ENCODE data around the gene FIS1. TPM values are rescaled to one million over a fixed set of nuclear protein-coding genes. Genes with fewer than 3 reads are reported as not detected.

The FIS1 gene
- total RNA-seq, 1 experiment from 2014 or later, result 104 TPM

DNA sequence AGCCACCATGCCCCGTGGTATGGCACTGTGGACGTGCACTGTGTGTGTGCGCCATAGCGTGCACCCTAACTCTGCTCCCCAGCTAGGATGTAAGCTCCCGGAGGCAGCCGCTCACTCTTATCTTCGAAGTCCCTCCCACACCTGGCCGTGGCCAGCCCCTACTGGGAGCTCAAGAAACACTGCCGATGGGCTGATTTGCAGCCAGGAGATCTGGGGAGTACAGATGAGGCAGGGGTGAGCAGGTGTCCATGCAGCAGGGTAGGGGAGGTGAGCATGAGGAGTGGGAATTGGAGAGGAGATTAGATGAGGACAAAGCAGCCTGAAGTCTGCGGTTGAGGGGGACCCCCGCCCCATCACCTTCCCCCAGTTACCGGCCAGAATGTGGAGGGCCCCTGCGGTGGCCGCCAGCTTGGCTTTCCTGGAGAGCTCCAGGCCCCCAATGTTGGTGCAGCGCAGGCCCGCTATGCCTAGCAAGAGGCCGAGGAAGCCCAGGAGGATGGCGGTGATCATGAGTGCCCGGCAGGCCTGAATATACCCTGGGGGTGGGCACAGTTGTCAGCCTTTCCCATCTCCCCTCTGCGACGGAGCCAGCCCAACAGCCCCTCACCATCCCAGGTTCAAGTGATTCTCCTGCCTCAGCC, 10.9 kb downstream of the FIS1 start:
- Histone ChIP-seq H3K36me3 (ENCODE audit: insufficient read depth, low read length) (no peaks in the 10 kb centered on the region), H3K9ac (ENCODE audit: low read length) (no peak overlapping the region), H3K4me1 (ENCODE audit: low read length) (no peaks in the 10 kb centered on the region), H3K79me2 (ENCODE audit: low read length) (no peaks in the 10 kb centered on the region), H3K4me3 (ENCODE audit: low read length) (no peak overlapping the region), H2AFZ (ENCODE audit: low read length) (no peak overlapping the region), H4K20me1 (ENCODE audit: insufficient read depth, low read depth, low read length) (no peaks in the 10 kb centered on the region), H3K27ac (ENCODE audit: low read length) (no peak overlapping the region), H3K4me2 (ENCODE audit: low read depth, low read length, poor library complexity, severe bottlenecking) (no peak overlapping the region), H3K9me2 (replicated peaks; ENCODE audit: insufficient read depth, low read length) (no peaks in the 10 kb centered on the region), H3K9me3 (ENCODE audit: low read length) (no peaks in the 10 kb centered on the region), H3K27me3 (ENCODE audit: low read length) (no peaks in the 10 kb centered on the region)
- DNase-seq, result no peak

DNA sequence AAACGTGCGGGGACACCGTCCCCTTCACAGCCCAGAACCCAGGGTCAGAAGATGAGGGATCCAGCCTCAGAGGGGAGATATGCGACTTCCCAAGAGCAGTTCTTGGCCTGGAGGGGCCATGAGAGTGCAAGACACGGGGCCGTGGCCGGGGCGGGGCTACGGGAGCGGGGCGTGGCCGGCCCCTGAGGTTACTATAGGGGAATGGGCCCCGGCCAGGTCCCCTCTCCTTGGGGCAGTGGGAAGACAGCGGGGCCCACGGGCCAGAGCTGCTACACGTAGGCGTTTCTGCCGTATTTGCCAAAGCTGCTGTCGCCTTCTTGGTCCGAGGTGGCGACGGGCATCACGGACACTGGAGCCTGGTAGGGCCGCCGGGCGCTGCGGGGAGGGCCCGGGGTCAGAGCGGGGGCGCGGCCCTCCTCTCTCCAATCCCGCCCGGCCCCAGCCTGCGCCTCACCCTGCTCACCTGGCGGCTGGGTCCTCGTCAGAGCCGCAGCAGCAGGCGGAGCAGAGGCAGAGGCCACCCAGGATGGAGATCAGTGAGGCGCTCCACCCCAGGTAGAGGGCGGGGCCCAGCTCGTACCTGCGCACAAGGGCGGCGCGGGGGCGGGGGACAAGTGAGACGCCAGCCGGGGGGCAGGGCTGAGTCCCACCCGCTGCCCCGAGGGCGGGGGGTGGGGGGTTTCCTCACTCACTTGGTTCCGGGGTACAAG, 12.6 kb downstream of the FIS1 start:
- Histone ChIP-seq H2AFZ (ENCODE audit: low read length) (no peak overlapping the region), H3K4me3 (ENCODE audit: low read length) (no peak overlapping the region), H3K36me3 (ENCODE audit: insufficient read depth, low read length) (no peaks in the 10 kb centered on the region), H3K4me2 (ENCODE audit: low read depth, low read length, poor library complexity, severe bottlenecking) (no peak overlapping the region), H3K79me2 (ENCODE audit: low read length) (no peaks in the 10 kb centered on the region), H3K4me1 (ENCODE audit: low read length) (peaks cover 5% of the 10 kb centered on the region), H3K27ac (ENCODE audit: low read length) (no peak overlapping the region), H4K20me1 (ENCODE audit: insufficient read depth, low read depth, low read length) (no peaks in the 10 kb centered on the region), H3K9ac (ENCODE audit: low read length) (no peak overlapping the region), H3K27me3 (ENCODE audit: low read length) (no peaks in the 10 kb centered on the region), H3K9me3 (ENCODE audit: low read length) (no peaks in the 10 kb centered on the region), H3K9me2 (replicated peaks; ENCODE audit: insufficient read depth, low read length) (no peaks in the 10 kb centered on the region)
- no peak for DNase-seq

DNA sequence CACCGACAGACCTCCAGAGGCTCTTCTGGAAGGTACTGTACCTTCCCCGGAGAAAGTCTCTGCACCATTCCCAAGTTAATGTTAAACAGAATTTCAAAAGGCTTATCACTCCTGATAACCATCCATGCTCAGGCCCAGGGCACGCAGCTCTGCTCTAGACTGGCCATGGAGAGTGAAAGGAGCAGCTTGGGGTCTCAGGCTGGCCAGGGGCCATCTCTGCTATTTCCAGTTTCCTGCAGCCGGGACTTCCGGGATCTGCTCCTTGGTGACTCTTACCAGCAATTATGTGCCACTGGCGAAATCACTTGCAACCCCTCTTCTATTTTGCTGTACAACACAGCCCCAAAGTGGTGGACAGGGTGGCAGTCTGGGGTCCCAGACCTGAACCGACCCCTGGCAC, 13.2 kb downstream of the FIS1 start:
- H3K4me3 ChIP-seq (ENCODE audit: low read length), result no peak overlapping the region
- H4K20me1 ChIP-seq (ENCODE audit: insufficient read depth, low read depth, low read length), result no peaks in the 10 kb centered on the region
- no peak overlapping the region for H3K9ac ChIP-seq (ENCODE audit: low read length)
- DNase-seq, result no peak
- no peaks in the 10 kb centered on the region for H3K9me3 ChIP-seq (ENCODE audit: low read length)
- H3K27me3 ChIP-seq (ENCODE audit: low read length), result no peaks in the 10 kb centered on the region
- H2AFZ ChIP-seq (ENCODE audit: low read length), result no peak overlapping the region
- no peaks in the 10 kb centered on the region for H3K36me3 ChIP-seq (ENCODE audit: insufficient read depth, low read length)
- peaks cover 5% of the 10 kb centered on the region for H3K4me1 ChIP-seq (ENCODE audit: low read length)
- H3K79me2 ChIP-seq (ENCODE audit: low read length), result no peaks in the 10 kb centered on the region
- H3K4me2 ChIP-seq (ENCODE audit: low read depth, low read length, poor library complexity, severe bottlenecking), result no peak overlapping the region
- H3K9me2 ChIP-seq (replicated peaks; ENCODE audit: insufficient read depth, low read length), result no peaks in the 10 kb centered on the region
- H3K27ac ChIP-seq (ENCODE audit: low read length), result no peak overlapping the region

DNA sequence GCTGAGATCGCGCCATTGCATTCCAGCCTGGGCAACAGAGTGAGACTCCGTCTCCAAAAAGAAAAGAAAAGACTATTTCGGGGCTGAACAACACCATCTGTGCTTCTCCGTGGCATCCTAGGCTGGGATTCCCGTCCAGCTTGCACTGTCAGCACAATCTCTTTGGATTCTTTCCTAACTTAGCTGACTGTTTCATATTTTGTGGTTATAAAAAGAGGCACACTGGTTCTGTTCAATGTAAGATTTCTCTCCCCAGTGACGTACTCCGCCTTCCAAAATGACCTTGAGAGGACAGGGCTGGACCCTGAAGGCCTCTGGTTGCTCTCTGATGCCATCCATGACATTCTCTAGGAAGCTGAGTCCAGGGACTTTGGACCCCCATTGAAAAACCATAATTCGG, 18.2 kb downstream of the FIS1 start:
- Histone ChIP-seq H3K79me2 (ENCODE audit: low read length) (0 out of 2 replicates have a peak, but pooled peaks cover 1% of the 10 kb centered on the region), H3K27me3 (ENCODE audit: low read length) (no peaks in the 10 kb centered on the region), H3K27ac (ENCODE audit: low read length) (no peak overlapping the region), H3K4me1 (ENCODE audit: low read length) (peaks cover 5% of the 10 kb centered on the region), H3K4me3 (ENCODE audit: low read length) (no peak overlapping the region), H3K4me2 (ENCODE audit: low read depth, low read length, poor library complexity, severe bottlenecking) (no peak overlapping the region), H4K20me1 (ENCODE audit: insufficient read depth, low read depth, low read length) (no peaks in the 10 kb centered on the region), H3K36me3 (ENCODE audit: insufficient read depth, low read length) (no peaks in the 10 kb centered on the region), H2AFZ (ENCODE audit: low read length) (no peak overlapping the region), H3K9ac (ENCODE audit: low read length) (no peak overlapping the region), H3K9me3 (ENCODE audit: low read length) (no peaks in the 10 kb centered on the region), H3K9me2 (replicated peaks; ENCODE audit: insufficient read depth, low read length) (no peaks in the 10 kb centered on the region)
- no peak for DNase-seq

DNA sequence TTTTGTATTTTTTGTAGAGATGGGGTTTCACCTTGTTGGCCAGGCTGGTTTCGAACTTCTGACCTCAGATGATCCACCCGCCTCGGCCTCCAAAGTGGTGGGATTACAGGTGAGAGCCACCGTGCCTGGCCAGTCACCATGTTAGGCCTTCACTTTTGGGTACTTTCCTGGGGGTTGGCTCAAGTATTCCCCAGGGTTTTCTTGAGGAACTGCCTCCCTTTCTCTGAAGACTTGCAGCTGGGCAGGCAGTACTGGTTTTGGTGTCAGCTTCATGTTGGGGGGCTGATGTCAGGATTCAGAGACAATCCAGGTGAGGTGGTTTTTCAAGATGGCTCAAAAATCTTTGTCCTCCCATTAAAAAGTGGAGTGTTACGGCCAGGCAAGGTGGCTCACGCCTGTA, 19.2 kb downstream of the FIS1 start:
- Histone ChIP-seq H3K4me3 (ENCODE audit: low read length) (no peak overlapping the region), H3K9ac (ENCODE audit: low read length) (no peak overlapping the region), H3K4me1 (ENCODE audit: low read length) (peaks cover 5% of the 10 kb centered on the region), H3K27me3 (ENCODE audit: low read length) (no peaks in the 10 kb centered on the region), H4K20me1 (ENCODE audit: insufficient read depth, low read depth, low read length) (no peaks in the 10 kb centered on the region), H3K36me3 (ENCODE audit: insufficient read depth, low read length) (no peaks in the 10 kb centered on the region), H3K79me2 (ENCODE audit: low read length) (peaks cover 12% of the 10 kb centered on the region), H3K9me2 (replicated peaks; ENCODE audit: insufficient read depth, low read length) (no peaks in the 10 kb centered on the region), H3K4me2 (ENCODE audit: low read depth, low read length, poor library complexity, severe bottlenecking) (no peak overlapping the region), H2AFZ (ENCODE audit: low read length) (no peak overlapping the region), H3K9me3 (ENCODE audit: low read length) (no peaks in the 10 kb centered on the region), H3K27ac (ENCODE audit: low read length) (no peak overlapping the region)
- DNase-seq, result no peak

DNA sequence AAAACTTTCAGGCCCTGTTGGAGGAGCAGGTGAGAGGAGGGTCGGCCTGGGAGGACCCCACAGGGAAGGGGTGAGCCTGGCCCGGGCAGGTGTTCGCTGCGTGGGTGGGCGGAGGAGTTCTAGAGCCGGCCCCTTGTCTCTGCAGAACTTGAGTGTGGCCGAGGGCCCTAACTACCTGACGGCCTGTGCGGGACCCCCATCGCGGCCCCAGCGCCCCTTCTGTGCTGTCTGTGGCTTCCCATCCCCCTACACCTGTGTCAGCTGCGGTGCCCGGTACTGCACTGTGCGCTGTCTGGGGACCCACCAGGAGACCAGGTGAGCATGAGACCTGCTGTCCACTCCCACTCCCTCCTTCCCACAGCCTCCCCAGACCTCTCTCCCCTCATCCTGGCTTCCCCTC, 21.4 kb downstream of the FIS1 start:
- Histone ChIP-seq H3K9ac (ENCODE audit: low read length) (no peak overlapping the region), H3K36me3 (ENCODE audit: insufficient read depth, low read length) (no peaks in the 10 kb centered on the region), H3K9me2 (replicated peaks; ENCODE audit: insufficient read depth, low read length) (no peaks in the 10 kb centered on the region), H3K79me2 (ENCODE audit: low read length) (peaks cover 33% of the 10 kb centered on the region), H4K20me1 (ENCODE audit: insufficient read depth, low read depth, low read length) (no peaks in the 10 kb centered on the region), H3K9me3 (ENCODE audit: low read length) (no peaks in the 10 kb centered on the region), H3K27ac (ENCODE audit: low read length) (no peak overlapping the region), H3K27me3 (ENCODE audit: low read length) (no peaks in the 10 kb centered on the region), H3K4me3 (ENCODE audit: low read length) (no peak overlapping the region), H3K4me1 (ENCODE audit: low read length) (peaks cover 14% of the 10 kb centered on the region), H3K4me2 (ENCODE audit: low read depth, low read length, poor library complexity, severe bottlenecking) (no peak overlapping the region), H2AFZ (ENCODE audit: low read length) (no peak overlapping the region)
- DNase-seq, result no peak

DNA sequence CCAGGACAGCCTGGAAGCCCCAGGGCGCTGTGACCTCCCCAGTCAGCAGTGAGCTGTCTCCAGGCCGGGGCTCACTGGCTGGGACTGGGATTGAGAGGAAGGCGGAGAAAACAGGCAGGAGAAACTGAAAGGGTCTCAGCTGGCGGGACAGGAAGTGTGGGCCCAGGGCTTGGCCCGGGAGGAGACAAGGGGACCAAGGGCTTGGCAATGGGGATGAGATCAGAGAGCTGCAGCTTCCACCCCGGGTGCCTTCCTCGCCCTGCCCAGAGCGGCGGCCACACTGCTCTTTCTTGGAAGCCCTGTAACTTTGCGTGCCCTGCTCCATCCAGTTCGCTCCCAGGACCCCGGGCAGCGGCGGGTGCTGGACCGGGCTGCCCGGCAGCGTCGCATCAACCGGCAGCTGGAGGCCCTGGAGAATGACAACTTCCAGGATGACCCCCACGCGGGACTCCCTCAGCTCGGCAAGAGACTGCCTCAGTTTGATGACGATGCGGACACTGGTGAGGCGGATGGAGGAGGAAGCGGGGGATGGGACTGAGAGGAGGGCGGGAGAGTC, 22.5 kb downstream of the FIS1 start:
- Histone ChIP-seq H3K27ac (ENCODE audit: low read length) (no peak overlapping the region), H3K4me3 (ENCODE audit: low read length) (no peak overlapping the region), H3K9me3 (ENCODE audit: low read length) (no peaks in the 10 kb centered on the region), H3K27me3 (ENCODE audit: low read length) (no peaks in the 10 kb centered on the region), H3K36me3 (ENCODE audit: insufficient read depth, low read length) (no peaks in the 10 kb centered on the region), H3K9me2 (replicated peaks; ENCODE audit: insufficient read depth, low read length) (no peaks in the 10 kb centered on the region), H4K20me1 (ENCODE audit: insufficient read depth, low read depth, low read length) (no peaks in the 10 kb centered on the region), H3K4me2 (ENCODE audit: low read depth, low read length, poor library complexity, severe bottlenecking) (no peak overlapping the region), H3K4me1 (ENCODE audit: low read length) (peaks cover 10% of the 10 kb centered on the region), H3K79me2 (ENCODE audit: low read length) (peaks cover 38% of the 10 kb centered on the region), H2AFZ (ENCODE audit: low read length) (no peak overlapping the region), H3K9ac (ENCODE audit: low read length) (no peak overlapping the region)
- no peak for DNase-seq

DNA sequence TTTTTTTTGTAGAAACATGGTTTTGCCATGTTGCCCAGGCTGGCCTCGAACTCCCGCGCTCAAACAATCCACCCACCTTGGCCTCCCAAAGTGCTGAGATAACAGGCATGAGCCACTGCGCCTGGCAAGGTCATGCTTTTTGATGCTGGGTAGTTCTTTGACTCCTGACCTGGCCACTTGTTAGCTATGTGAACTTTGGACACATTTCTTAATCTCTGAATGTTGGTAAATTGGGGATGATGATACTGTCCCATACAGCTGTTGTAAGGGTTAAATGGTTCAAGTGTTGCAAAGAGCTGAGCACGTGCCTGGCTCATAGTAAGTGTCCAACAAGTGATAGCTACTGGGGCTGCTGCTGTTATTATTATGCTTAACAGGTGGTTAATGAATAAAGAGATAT, 24.6 kb downstream of the FIS1 start:
- Histone ChIP-seq H3K79me2 (ENCODE audit: low read length) (peaks cover 54% of the 10 kb centered on the region), H3K4me1 (ENCODE audit: low read length) (peaks cover 21% of the 10 kb centered on the region), H2AFZ (ENCODE audit: low read length) (no peak overlapping the region), H4K20me1 (ENCODE audit: insufficient read depth, low read depth, low read length) (no peaks in the 10 kb centered on the region), H3K27ac (ENCODE audit: low read length) (no peak overlapping the region), H3K27me3 (ENCODE audit: low read length) (no peaks in the 10 kb centered on the region), H3K9me3 (ENCODE audit: low read length) (no peaks in the 10 kb centered on the region), H3K36me3 (ENCODE audit: insufficient read depth, low read length) (no peaks in the 10 kb centered on the region), H3K4me3 (ENCODE audit: low read length) (no peak overlapping the region), H3K9me2 (replicated peaks; ENCODE audit: insufficient read depth, low read length) (no peaks in the 10 kb centered on the region), H3K9ac (ENCODE audit: low read length) (no peak overlapping the region), H3K4me2 (ENCODE audit: low read depth, low read length, poor library complexity, severe bottlenecking) (no peak overlapping the region)
- DNase-seq, result no peak
